ENCODE measurements around the gene CRYBB1. TPM values are rescaled to one million over a fixed set of nuclear protein-coding genes. Genes with fewer than 3 reads are reported as not detected.
A peak's percentile ranks its signal among the peaks of the same experiment; 100 is the strongest.

CRYBB1 gene
- total and polyA plus RNA-seq, 2 donors (not counting 3 experiments of a cell fraction or from before 2014, with no cell fraction given) = not detected

GRCh38 chr22:26587991-26588613 lies 29.7 kb downstream of the CRYBB1 start:
- no TSS peak for BruUV-seq (replicated peaks)
- Histone ChIP-seq H3K4me3 (replicated peaks in 1 of 3; ENCODE audit: insufficient read depth in 1 of 3, low read depth in 1 of 3, low read length in 3 of 3) (no peak overlapping the region), H3K4me1 (ENCODE audit: control insufficient read depth, extremely low read depth, insufficient read depth, low read length) (peaks cover 41% of the 10 kb centered on the region), H3K27ac (ENCODE audit: insufficient read depth, low read depth, low read length) (no peak overlapping the region), H3K36me3 (ENCODE audit: control insufficient read depth in 2 of 2, extremely low read depth in 1 of 2, insufficient read depth in 2 of 2, low read length in 2 of 2) (no peaks in the 10 kb centered on the region), H3K79me2 (ENCODE audit: control insufficient read depth, insufficient read depth, low read length) (peaks cover 30% of the 10 kb centered on the region), H3K9ac (replicated peaks; ENCODE audit: extremely low read depth, insufficient read depth, low read length) (no peak overlapping the region), H3K4me2 (ENCODE audit: insufficient read depth, low read length) (no peak overlapping the region), H4K20me1 (replicated peaks; ENCODE audit: control insufficient read depth, extremely low read depth, insufficient read depth, low read length) (no peaks in the 10 kb centered on the region), H3K9me3 (replicated peaks; ENCODE audit: control insufficient read depth, insufficient read depth, low read length) (no peaks in the 10 kb centered on the region), H3K27me3 (ENCODE audit: control insufficient read depth in 2 of 2, insufficient read depth in 2 of 2, low read length in 2 of 2) (no peaks in the 10 kb centered on the region), H3K9me1 (replicated peaks; ENCODE audit: control insufficient read depth, extremely low read depth, insufficient read depth, low read length) (no peaks in the 10 kb centered on the region), H2AFZ (ENCODE audit: low read depth, low read length) (no peak overlapping the region)
- TF ChIP-seq MYC (IDR thresholded peaks at IDR 0.05; ENCODE audit: low read depth, low read length) (no peak), FOS (IDR thresholded peaks at IDR 0.05; ENCODE audit: borderline replicate concordance, insufficient read depth, low read length) (no peak)
- ChIA-PET POLR2A (no interaction called here), CTCF (no interaction called here)
- dilution Hi-C loops (cut with MboI; ENCODE audit: extremely low pct_ligation_motif_present, low sequenced_read_pairs) (no loop called here), intact Hi-C loops (cut with micrococcal nuclease) (loop anchor here (2.0 kb wide), 1 partner anchor 75 kb away; the partner anchor contains the start of gene TFIP11)
- DNase-seq (ENCODE audit: low read depth, low spot score) (no peak), FAIRE-seq (no peak)

GRCh38 chr22:26586556-26587325 lies 31.1 kb downstream of the CRYBB1 start:
- dilution Hi-C loops (cut with MboI; ENCODE audit: extremely low pct_ligation_motif_present, low sequenced_read_pairs) (no loop called here), intact Hi-C loops (cut with micrococcal nuclease) (loop anchor here (2.0 kb wide), 1 partner anchor 74 kb away; the partner anchor contains the start of gene TFIP11)
- H3K4me3 ChIP-seq (replicated peaks in 1 of 3; ENCODE audit: insufficient read depth in 1 of 3, low read depth in 1 of 3, low read length in 3 of 3) = no peak overlapping the region
- H3K79me2 ChIP-seq (ENCODE audit: control insufficient read depth, insufficient read depth, low read length) = peaks cover 32% of the 10 kb centered on the region
- H3K9me1 ChIP-seq (replicated peaks; ENCODE audit: control insufficient read depth, extremely low read depth, insufficient read depth, low read length) = no peaks in the 10 kb centered on the region
- ChIA-PET CTCF (no interaction called here), POLR2A (no interaction called here)
- BruUV-seq (replicated peaks) = no TSS peak
- peak overlapping the region; percentile 45 for H3K27ac ChIP-seq (ENCODE audit: insufficient read depth, low read depth, low read length)
- peaks cover 0 to 2% of the 10 kb centered on the region in 2 experiments for H3K36me3 ChIP-seq (ENCODE audit: control insufficient read depth in 2 of 2, extremely low read depth in 1 of 2, insufficient read depth in 2 of 2, low read length in 2 of 2)
- H4K20me1 ChIP-seq (replicated peaks; ENCODE audit: control insufficient read depth, extremely low read depth, insufficient read depth, low read length) = no peaks in the 10 kb centered on the region
- no peaks in the 10 kb centered on the region for H3K9me3 ChIP-seq (replicated peaks; ENCODE audit: control insufficient read depth, insufficient read depth, low read length)
- DNase-seq (ENCODE audit: low read depth, low spot score) (peak; percentile 96), FAIRE-seq (peak; percentile 83)
- H3K27me3 ChIP-seq (ENCODE audit: control insufficient read depth in 2 of 2, insufficient read depth in 2 of 2, low read length in 2 of 2) = no peaks in the 10 kb centered on the region
- TF ChIP-seq POLR2AphosphoS5 (IDR thresholded peaks at IDR 0.05; ENCODE audit: insufficient read depth, low read depth, low read length) = peak; percentile 55
- TF ChIP-seq EZH2 (IDR thresholded peaks at IDR 0.05; ENCODE audit: borderline replicate concordance, low read depth, low read length, severe bottlenecking) = no peak
- no peak for TF ChIP-seq FOS (IDR thresholded peaks at IDR 0.05; ENCODE audit: borderline replicate concordance, insufficient read depth, low read length)
- TF ChIP-seq, protein P1, sequence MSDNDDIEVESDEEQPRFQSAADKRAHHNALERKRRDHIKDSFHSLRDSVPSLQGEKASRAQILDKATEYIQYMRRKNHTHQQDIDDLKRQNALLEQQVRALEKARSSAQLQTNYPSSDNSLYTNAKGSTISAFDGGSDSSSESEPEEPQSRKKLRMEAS (IDR thresholded peaks at IDR 0.05; ENCODE audit: insufficient read depth, insufficient read length) = peak; percentile 57
- peak; percentile 56 for TF ChIP-seq GATA2 (IDR thresholded peaks at IDR 0.05; ENCODE audit: insufficient read depth, insufficient read length, low read depth, low read length)
- no peak for TF ChIP-seq JUN (IDR thresholded peaks at IDR 0.05; ENCODE audit: borderline replicate concordance, insufficient read depth, insufficient read length, low read depth)
- TF ChIP-seq POLR2A (IDR thresholded peaks at IDR 0.05; ENCODE audit: low read depth, low read length) = peak; percentile 32
- peak overlapping the region; percentile 0 for H3K9ac ChIP-seq (replicated peaks; ENCODE audit: extremely low read depth, insufficient read depth, low read length)
- H2AFZ ChIP-seq (ENCODE audit: low read depth, low read length) = no peak overlapping the region
- H3K4me1 ChIP-seq (ENCODE audit: control insufficient read depth, extremely low read depth, insufficient read depth, low read length) = peaks cover 39% of the 10 kb centered on the region
- H3K4me2 ChIP-seq (ENCODE audit: insufficient read depth, low read length) = no peak overlapping the region

Data from endothelial cell of umbilical vein (primary cell).